ENCODE results near the gene EPX. TPM values are rescaled to one million over a fixed set of nuclear protein-coding genes. Genes with fewer than 3 reads are reported as not detected.

Gene EPX
- total RNA-seq, 1 experiment from 2014 or later = not detected

DNA sequence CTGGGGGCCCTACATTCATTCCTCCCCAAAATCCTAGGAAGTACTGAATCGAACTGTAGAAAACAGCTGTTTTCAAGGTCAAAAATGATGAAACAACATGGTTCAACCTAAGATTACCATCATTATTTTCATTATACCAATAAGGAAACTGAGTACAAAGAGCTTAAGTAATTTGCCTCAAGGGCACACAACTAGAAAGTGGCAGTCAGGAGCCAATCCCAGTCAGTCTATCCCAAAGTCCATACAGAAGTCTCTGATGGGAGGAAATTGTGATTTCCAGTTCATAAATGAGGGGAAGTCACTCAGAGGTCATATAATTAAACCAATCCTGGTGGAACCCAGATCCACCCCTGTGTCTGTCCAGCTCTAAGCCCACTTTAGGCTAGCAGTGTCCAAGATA lies 54.3 kb downstream of the EPX start:
- peaks cover 17% of the 10 kb centered on the region for H3K27me3 ChIP-seq
- no peak overlapping the region for H3K27ac ChIP-seq
- H3K36me3 ChIP-seq = no peaks in the 10 kb centered on the region
- H3K9me3 ChIP-seq (replicated peaks) = no peaks in the 10 kb centered on the region
- no peak for DNase-seq
- H3K4me1 ChIP-seq = no peaks in the 10 kb centered on the region; the same call in 1 of the 2 replicates
- no peak overlapping the region for H3K4me3 ChIP-seq

DNA sequence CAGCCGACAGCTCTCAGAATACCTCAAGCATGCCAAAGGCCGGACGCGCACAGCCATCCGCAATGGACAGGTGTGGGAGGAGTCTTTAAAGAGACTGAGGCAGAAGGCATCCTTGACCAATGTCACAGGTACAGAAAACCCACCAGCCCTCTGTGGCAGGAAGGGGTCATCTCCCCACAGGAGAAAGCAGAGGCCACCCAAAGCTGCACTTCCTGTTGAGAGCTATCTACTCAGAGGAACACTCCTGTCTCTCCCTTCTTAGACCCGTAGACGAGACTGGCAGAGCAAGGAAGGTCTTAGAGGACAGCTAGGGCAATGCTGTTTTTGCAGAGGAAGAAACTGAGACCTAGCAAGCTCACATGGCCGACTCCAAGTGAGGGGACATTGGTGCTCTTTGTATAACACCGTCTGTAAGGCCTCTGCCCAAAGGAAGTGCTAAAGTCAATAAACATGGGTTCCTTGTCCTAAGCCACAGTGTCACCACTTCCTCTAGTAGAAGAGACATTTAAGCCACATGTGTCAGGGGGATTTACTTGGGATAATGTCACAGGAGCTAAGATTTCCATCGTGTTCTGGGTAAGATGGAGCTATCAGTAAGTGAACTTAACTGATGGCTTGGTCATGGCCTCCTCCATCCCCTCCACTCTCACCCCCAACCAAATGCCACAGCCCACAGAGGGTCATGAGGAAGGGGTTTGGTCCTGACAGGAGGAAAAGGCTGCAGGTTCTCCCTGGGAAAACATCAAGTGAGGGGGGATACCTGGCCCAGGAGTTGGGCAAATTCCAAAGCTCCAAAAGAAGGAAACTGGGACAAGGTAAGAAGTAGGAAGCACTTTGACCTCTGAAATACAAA lies 55.2 kb downstream of the EPX start:
- Histone ChIP-seq H3K27ac (no peak overlapping the region), H3K4me3 (no peak overlapping the region), H3K36me3 (no peaks in the 10 kb centered on the region), H3K4me1 (no peaks in the 10 kb centered on the region; the same call in 1 of the 2 replicates), H3K9me3 (replicated peaks) (no peaks in the 10 kb centered on the region), H3K27me3 (peaks cover 17% of the 10 kb centered on the region)
- DNase-seq = peak in 1 of 2 experiments; percentile 34

DNA sequence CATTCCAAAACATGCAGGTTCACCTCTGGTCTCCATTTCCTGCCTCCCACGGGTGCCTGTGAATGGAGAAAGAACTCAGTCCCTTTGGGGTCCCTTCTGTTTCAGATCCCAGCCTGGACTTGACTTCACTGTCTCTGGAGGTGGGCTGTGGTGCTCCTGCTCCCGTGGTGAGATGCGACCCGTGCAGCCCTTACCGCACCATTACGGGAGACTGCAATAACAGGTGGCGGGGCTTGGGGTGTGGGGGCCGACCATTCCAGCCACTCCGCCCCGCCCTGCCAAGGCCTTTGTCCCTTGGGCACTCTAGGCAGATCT lies 56.4 kb downstream of the EPX start:
- Histone ChIP-seq H3K36me3 (no peaks in the 10 kb centered on the region), H3K4me3 (no peak overlapping the region), H3K27ac (no peak overlapping the region), H3K27me3 (peaks cover 17% of the 10 kb centered on the region), H3K4me1 (no peaks in the 10 kb centered on the region; the same call in 1 of the 2 replicates), H3K9me3 (replicated peaks) (no peaks in the 10 kb centered on the region)
- DNase-seq = no peak

DNA sequence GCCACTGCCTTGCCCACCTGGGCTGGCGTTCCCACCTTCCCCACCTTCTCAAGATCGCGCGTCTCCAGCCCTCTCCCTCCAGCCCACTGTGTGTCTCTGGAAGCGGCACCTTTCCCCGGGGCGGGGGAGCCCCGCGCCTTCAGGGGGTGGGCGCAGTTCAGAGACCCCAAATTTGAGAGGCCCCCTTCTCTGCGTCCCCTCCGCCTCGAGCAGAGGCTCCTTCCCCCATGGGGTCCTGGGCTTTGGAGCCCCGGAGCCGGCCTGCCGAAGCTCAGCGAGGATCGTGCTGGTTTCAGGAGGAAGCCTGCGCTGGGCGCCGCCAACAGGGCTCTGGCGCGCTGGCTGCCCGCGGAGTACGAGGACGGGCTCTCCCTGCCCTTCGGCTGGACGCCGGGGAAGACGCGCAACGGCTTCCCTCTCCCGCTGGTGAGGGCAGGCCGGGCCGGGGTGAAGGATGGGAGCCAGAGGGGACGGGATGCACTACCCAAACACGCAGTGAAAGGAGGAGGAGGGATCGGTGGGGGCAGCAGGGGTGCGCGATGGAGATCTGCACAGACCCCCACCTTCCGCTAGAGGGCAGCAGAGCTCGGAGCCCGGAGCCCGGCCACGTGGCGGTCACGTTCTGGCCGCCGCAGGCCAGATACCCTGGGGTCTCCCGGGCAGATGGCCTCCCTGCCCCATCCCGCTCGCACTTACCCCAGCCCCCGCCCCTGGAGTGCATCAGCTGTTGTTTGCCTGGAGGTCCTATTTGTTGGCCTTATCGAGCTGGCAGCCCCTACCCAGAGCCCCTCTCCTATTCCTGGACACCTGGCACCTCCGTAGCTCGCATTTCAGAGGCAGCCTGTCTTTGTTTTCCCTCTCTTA lies 57.0 kb downstream of the EPX start:
- Histone ChIP-seq H3K4me1 (no peaks in the 10 kb centered on the region; the same call in 1 of the 2 replicates), H3K4me3 (peak overlapping the region; percentile 29; the same call in 1 of the 2 replicates), H3K9me3 (replicated peaks) (no peaks in the 10 kb centered on the region), H3K27ac (no peak overlapping the region), H3K27me3 (peaks cover 17% of the 10 kb centered on the region), H3K36me3 (no peaks in the 10 kb centered on the region)
- peak; percentile 60 to 77 for DNase-seq

DNA sequence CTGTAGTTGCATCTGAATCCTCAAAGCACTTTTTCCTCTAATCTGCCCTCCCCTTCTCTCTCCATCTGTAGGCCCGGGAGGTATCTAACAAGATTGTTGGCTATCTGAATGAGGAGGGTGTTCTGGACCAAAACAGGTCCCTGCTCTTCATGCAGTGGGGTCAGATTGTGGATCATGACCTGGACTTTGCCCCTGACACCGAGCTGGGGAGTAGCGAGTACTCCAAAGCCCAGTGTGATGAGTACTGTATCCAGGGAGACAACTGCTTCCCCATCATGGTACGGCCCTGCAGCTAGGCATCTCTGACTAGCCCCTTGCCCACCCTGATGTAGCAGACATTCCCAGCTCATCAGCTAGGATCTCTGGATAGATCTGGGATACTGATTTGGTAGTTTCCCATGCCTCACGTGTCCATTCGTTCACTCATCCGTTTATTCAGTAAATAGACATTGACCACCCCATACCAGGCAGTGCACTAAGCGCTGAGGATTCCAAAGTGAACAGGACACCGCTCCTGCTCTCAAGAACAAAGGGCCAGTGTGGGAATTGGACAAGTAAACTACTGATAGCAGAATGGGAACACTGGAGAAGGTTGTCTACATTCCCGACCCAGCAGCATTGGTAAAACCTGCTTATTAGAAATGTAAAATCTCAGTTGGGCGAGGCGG lies 58.0 kb downstream of the EPX start:
- no peak overlapping the region for H3K4me3 ChIP-seq
- no peaks in the 10 kb centered on the region; the same call in 1 of the 2 replicates for H3K4me1 ChIP-seq
- H3K27ac ChIP-seq = no peak overlapping the region
- no peak for DNase-seq
- H3K27me3 ChIP-seq = peaks cover 16% of the 10 kb centered on the region
- no peaks in the 10 kb centered on the region for H3K36me3 ChIP-seq
- no peaks in the 10 kb centered on the region for H3K9me3 ChIP-seq (replicated peaks)

GRCh38 chr17:58252141-58252540 lies 59.6 kb downstream of the EPX start:
- H3K4me3 ChIP-seq = no peak overlapping the region
- no peaks in the 10 kb centered on the region for H3K9me3 ChIP-seq (replicated peaks)
- H3K27ac ChIP-seq = no peak overlapping the region
- H3K27me3 ChIP-seq = peaks cover 10% of the 10 kb centered on the region
- no peak for DNase-seq
- no peaks in the 10 kb centered on the region; the same call in 1 of the 2 replicates for H3K4me1 ChIP-seq
- no peaks in the 10 kb centered on the region for H3K36me3 ChIP-seq

DNA sequence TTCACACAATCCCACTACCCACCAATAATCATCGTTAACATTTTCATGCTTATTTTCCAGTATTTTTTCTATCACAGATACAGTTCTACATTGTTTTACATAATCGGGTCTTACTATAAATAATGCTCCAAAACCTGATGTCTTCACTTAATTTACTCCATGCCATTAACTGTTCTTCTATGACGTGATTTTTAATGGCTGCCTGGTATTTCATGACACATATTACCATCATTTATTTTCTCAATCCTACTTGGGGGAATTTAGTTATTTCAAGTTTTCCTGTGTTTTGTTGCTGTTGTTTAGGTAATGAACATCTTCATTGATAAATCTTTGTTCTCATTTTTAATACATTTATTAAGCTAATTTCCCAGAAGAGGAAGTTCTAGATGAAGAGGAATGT lies 60.6 kb downstream of the EPX start:
- no peaks in the 10 kb centered on the region for H3K4me1 ChIP-seq
- H3K4me3 ChIP-seq = no peak overlapping the region
- no peaks in the 10 kb centered on the region for H3K9me3 ChIP-seq (replicated peaks)
- no peak overlapping the region for H3K27ac ChIP-seq
- H3K36me3 ChIP-seq = no peaks in the 10 kb centered on the region
- H3K27me3 ChIP-seq = peaks cover 10% of the 10 kb centered on the region
- no peak for DNase-seq

Other genes starting within 250 kb of the EPX start
- gene CUEDC1, start 237.3 kb upstream of the EPX start, total RNA-seq (2014; rRNA removed; shearing (Covaris generic)) = 11.6 and 14.4 TPM in 2 replicates
- 74.9 and 78.9 TPM in 2 replicates for gene VEZF1, start 204.5 kb upstream of the EPX start, total RNA-seq (2014; rRNA removed; shearing (Covaris generic))
- 549 and 575 TPM in 2 replicates for gene SRSF1, start 185.5 kb upstream of the EPX start, total RNA-seq (2014; rRNA removed; shearing (Covaris generic))
- gene DYNLL2, start 109.3 kb upstream of the EPX start, total RNA-seq (2014; rRNA removed; shearing (Covaris generic)) = 14.4 and 16.0 TPM in 2 replicates
- gene OR4D1, start 44.3 kb upstream of the EPX start, total RNA-seq (2014; rRNA removed; shearing (Covaris generic)) = not detected in 2 replicates
- gene OR4D2, start 25.7 kb upstream of the EPX start, total RNA-seq (2014; rRNA removed; shearing (Covaris generic)) = 0.08 TPM in 1 of 2 replicates, not detected in the other
- gene MKS1, start 26.5 kb downstream of the EPX start, total RNA-seq (2014; rRNA removed; shearing (Covaris generic)) = 9.0 and 15.5 TPM in 2 replicates
- not detected in 2 replicates for gene LPO, start 45.9 kb downstream of the EPX start, total RNA-seq (2014; rRNA removed; shearing (Covaris generic))
- 5.2 and 6.4 TPM in 2 replicates for gene MPO, start 88.2 kb downstream of the EPX start, total RNA-seq (2014; rRNA removed; shearing (Covaris generic))
- gene TSPOAP1, start 136.1 kb downstream of the EPX start, total RNA-seq (2014; rRNA removed; shearing (Covaris generic)) = 0.53 and 0.58 TPM in 2 replicates
- 61.2 and 61.3 TPM in 2 replicates for gene SUPT4H1, start 159.5 kb downstream of the EPX start, total RNA-seq (2014; rRNA removed; shearing (Covaris generic))
- gene RNF43, start 224.8 kb downstream of the EPX start, total RNA-seq (2014; rRNA removed; shearing (Covaris generic)) = not detected in 2 replicates

Measured in SJCRH30 (cell line).